22Rv1 (cell line): ENCODE data around the gene CTSS.

Source experiments
- H3K27ac ChIP-seq: fragments of 450-650 bp; 2 replicates; pipeline ENCODE4 v1.5.1; 2017
- ZFX ChIP-seq: fragments of 450-650 bp; IDR thresholded peaks from 2 replicates; pipeline ENCODE4 v1.6.1; 2017; ENCODE audit warnings: antibody characterized with exemption, borderline replicate concordance
- TF ChIP-seq, protein P1 (sequence below): fragments of 450-650 bp; IDR thresholded peaks from 2 replicates; pipeline ENCODE4 v1.5.1; 2017; ENCODE audit warnings: mild to moderate bottlenecking

Gene CTSS

GRCh38 chr1:150760013-150760412 is 5.6 kb downstream of the CTSS start:
- no peak overlapping the region for H3K27ac ChIP-seq
- TF ChIP-seq ZFX = no peak
- TF ChIP-seq, protein P1, sequence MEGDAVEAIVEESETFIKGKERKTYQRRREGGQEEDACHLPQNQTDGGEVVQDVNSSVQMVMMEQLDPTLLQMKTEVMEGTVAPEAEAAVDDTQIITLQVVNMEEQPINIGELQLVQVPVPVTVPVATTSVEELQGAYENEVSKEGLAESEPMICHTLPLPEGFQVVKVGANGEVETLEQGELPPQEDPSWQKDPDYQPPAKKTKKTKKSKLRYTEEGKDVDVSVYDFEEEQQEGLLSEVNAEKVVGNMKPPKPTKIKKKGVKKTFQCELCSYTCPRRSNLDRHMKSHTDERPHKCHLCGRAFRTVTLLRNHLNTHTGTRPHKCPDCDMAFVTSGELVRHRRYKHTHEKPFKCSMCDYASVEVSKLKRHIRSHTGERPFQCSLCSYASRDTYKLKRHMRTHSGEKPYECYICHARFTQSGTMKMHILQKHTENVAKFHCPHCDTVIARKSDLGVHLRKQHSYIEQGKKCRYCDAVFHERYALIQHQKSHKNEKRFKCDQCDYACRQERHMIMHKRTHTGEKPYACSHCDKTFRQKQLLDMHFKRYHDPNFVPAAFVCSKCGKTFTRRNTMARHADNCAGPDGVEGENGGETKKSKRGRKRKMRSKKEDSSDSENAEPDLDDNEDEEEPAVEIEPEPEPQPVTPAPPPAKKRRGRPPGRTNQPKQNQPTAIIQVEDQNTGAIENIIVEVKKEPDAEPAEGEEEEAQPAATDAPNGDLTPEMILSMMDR = no peak

- TF ChIP-seq, protein P1 = no peak
- TF ChIP-seq ZFX = no peak
- H3K27ac ChIP-seq = no peak overlapping the region
These were observed 12.2 kb downstream of the CTSS start for GRCh38 chr1:150753416-150753815.

DNA sequence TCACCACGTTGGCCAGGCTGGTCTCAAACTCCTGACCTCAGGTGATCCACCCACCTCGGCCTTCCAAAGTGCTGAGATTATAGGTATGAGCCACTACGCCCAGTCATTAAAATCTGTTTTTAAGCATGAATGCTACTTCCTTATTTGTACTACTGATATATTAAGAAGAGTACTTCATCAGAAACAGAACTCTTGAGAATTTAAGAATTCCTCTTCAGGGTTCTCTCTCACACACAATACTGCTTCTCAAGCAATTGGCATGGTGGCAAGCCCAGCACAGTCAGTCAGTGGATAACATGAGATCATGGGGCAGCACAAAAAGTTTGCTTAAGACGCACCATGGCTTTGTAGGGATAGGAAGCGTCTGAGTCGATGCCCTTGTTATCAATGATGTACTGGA is 14.1 kb downstream of the CTSS start:
- TF ChIP-seq ZFX = no peak
- TF ChIP-seq, protein P1 = no peak
- no peak overlapping the region for H3K27ac ChIP-seq

- TF ChIP-seq, protein P1 = no peak
- TF ChIP-seq ZFX = no peak
- H3K27ac ChIP-seq = no peak overlapping the region
These were observed 15.8 kb downstream of the CTSS start for GRCh38 chr1:150749720-150750311.

DNA sequence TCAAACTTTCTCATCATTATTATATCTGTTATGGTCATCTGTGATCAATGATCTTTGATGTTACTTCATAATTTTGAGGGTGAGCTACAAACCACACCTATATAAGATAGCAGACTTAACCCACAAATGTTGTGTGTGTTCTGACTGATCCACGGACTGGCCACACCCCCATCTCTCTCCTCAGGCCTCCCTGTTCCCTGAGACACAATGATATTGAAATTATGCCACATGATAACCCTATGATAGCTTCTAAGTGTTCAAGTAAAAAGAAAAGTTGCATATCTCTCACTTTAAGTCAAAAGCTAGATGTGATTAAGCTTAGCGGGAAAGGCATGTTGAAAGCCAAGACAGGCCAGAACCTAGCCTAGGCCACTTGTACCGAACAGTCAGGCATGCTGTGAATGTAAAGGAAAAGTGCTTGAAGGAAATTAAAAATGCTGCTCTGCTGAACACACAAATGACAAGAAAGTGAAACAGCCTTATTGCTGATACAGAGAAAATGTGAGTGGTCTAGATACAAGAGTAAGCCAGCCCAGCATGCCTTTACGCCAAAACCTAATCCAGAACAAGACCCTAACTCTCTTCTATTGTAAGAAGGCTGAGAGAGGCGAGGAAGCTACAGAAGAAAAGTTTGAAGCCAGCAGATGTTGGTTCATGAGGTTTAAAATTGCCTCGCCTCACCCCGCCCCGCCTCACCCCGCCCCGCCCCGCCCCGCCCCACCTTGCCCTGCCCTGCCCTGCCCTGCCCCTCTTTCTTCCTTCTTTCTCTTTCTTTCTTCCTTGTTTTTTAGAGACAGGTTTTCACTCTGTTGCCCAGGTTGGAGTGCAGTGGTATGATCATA is 16.5 kb downstream of the CTSS start:
- no peak overlapping the region for H3K27ac ChIP-seq
- no peak for TF ChIP-seq ZFX
- TF ChIP-seq, protein P1 = no peak

DNA sequence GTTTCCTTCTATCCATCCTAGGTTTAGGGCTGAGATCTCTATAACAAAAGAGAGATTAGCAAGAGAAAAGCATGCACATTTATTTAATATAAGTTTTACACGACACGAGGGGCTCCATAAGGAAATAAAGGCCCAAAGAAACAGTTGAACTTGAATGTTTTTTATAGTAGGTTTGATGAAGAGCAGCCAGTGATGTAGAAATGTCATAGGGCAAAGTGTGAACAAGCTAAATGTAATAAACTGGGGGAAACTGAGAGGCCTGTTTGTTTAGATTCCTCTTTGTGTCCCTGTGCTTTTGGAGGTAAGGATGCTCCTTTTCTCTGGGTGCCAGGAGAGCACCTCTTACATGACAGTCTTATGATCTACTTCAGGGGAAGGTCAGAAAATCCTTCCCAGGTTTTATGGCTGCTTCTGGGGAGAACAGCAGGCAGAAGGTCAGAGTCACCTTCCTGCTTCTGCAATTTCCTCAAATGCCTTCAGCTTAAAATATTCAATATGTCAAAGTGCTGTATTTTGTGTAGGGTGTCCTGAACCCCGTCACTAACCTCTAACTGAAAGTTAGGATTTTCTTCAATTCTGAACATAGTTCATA is 35.4 kb downstream of the CTSS start:
- no peak overlapping the region for H3K27ac ChIP-seq
- TF ChIP-seq, protein P1 = no peak
- no peak for TF ChIP-seq ZFX

DNA sequence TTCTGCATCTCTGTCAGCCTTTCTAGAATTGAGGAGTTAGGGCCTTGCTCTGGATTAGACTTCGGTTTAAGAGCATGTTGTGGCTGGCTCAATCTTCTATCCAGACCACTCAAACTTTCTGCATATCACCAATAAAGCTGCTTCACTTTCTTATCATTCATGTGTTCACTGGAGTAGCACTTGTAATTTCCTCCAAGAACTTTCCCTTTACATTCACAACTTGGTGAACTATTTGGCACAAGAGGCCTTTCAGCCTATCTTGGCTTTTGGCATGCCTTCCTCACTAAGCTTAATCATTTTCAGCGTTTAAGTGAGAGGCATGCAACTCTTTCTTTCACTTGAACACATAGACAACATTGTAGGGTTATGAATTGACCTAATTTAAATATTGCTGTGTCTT is 41.2 kb downstream of the CTSS start:
- no peak overlapping the region for H3K27ac ChIP-seq
- no peak for TF ChIP-seq ZFX
- TF ChIP-seq, protein P1 = no peak
